Testis (tissue), 2 donors: ENCODE data around the gene TNFRSF11A.

Source experiments
- CTCF ChIP-seq, 3 experiments: fragments of 450-650 bp in 2 of 3; fragments of 200-600 bp in 1 of 3; sonication (generic) in 1 of 3; IDR thresholded peaks; one replicate each; pipeline ENCODE4 v1.5.1; 2016 to 2019; ENCODE audit warnings: antibody characterized with exemption in 3 of 3, mild to moderate bottlenecking in 2 of 3, moderate library complexity in 1 of 3
- POLR2A ChIP-seq: fragments of 450-650 bp; IDR thresholded peaks from one replicate; pipeline ENCODE4 v1.6.1; 2017; ENCODE audit warnings: antibody characterized with exemption, mild to moderate bottlenecking, moderate library complexity

- TF ChIP-seq POLR2A (no peak), CTCF (IDR thresholded peaks at IDR 0.05) (no peak)
These were observed 17.8 kb downstream of the TNFRSF11A start for GRCh38 chr18:62342884-62343283.
